Inflammatory macrophage (primary cell): ENCODE data around the gene GPR62.
"Not testable (repeated sequence)": the region's sequence is repeated elsewhere in the genome, so short reads cannot be mapped to it uniquely, and the experiment has no call there.

ENCODE experiments used
- DNase-seq, 2 donors: peaks; one replicate each; pipeline ENCODE4 v3.0.0-alpha.2; 2020 to 2022

Gene GPR62

DNA sequence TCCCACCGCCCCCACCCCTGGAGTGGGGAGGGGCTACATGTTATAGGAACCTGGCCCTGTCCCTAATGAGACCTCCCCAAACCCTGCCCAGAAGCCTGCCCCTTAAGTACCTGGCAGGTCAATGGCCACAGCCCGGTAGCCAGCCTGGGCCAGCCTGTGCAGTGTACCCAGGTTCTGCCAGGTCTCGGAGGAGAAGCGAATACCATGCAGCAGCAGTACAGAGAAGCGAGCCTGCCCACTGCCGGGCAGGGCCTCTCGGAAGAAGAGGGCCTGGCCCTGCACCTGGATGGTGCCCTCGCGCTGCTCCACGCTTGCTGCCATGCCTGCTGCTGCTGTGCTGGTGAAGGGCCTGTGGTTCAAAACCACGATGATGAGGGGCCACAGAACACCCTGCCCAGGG, 16.2 kb downstream of the GPR62 start:
- no peak for DNase-seq

DNA sequence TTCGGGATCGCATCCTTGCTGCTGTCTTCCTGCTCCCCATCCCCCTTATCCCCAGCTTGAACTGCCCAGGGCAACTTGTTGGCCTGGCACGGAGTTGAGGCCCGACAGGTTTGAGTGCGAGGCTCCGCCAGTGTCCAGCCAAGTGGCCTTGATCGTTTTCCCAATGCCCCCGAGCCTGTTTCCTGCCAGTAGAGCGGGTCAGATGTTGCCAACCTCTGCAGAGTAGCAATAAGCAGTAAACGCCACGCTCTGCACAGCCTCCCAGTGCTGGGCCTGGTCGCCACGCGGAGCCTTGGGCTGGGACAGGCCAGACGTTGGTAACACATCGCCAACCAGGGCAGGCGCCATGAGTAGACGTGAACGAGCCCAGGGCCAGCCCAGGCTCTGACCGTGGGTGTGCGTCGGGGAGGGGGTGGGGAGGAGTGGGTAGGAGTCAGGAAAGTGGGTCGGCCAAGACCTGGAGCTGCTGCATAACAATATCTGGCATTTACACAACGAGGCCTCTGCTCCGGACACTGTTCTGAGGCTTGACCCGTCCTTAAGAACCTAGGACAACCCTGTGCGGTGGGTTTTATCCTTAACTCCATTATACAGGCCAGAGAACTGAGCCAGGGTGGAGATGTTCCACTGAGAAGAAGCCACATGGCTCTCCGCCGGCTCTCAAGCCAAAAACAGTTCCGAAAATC, 19.2 kb downstream of the GPR62 start:
- DNase-seq = no peak

DNA sequence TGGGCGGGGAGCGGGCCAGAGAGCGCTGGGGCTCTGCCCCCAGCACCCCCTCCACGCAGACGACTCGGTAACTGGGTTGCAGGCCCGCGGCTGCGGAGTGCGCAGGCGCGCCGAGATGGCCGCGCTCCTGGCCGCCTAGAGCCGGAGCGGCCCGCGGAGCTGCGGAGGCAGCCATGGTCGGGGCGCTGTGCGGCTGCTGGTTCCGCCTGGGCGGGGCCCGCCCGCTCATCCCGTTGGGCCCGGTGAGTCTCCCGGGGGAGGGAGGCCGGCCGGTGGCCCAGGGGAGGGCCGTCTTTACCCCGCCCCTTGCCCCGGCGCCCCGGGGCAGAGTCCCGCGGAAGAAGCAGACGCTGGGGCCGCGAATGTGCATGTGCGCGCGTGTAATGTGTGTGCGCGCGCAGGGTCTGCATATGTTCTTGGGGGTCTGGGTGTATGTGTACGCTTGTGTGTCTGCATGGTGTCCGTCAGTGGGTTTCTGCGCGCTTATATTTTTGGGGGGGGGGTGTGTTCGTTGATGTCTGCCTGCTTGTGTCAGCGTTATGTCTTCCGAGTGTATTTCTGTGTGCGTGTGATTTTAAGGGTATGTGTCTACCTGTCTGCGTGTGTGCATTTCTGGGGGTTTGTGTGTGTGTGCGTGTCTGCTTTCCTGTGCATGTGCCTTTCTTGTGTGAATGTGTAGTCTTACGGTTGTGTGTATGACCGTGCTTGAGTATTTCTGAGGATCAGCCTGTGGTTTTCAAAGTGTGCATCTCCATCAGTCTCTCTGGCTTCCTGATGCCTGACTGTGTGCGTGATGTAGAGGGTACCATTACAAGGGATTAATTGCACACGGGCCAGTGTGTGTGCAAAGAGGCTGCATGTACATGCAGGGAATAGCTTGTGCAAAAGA, 20.0 kb downstream of the GPR62 start, which contains the start of gene ABHD14A:
TSS of gene ABHD14A (plus strand) at position 102 of the 889 bp plus-strand sequence. CDS start at position 174, 72 bp downstream.
- DNase-seq = peak; percentile 63 to 77

DNA sequence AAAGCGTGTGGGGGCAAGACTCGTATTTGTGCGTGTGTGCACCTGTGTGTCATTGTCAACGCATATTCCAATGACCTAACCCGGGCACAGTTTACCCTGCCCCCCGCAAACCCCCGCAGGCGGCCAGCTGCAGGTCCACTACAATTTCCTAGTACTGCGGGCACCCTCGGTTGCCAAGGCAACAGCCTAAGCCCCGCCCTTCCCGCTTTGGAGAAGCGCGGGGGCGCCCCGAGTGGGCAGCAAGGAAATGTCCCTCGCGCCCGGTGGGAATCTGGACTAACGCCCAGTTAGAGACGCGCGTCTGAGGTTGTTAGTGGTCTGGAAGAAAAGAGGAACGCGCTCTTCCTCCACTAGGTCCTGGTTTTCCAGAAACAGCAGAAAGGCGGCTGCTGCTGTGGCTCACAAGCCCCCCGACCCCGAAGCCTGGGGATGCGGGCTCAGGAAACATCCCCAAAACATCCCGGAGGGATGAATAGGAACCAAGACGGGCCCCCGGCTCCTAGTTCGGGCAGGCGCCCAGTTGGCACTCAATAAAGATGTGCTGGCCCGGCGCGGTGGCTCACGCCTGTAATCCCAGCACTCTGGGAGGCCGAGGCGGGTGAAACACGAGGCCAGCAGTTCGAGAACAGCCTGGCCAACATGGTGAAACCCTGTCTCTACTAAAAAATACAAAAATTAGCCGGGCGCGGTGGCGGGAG, 20.8 kb downstream of the GPR62 start:
- peak; percentile 75 to 90 for DNase-seq

DNA sequence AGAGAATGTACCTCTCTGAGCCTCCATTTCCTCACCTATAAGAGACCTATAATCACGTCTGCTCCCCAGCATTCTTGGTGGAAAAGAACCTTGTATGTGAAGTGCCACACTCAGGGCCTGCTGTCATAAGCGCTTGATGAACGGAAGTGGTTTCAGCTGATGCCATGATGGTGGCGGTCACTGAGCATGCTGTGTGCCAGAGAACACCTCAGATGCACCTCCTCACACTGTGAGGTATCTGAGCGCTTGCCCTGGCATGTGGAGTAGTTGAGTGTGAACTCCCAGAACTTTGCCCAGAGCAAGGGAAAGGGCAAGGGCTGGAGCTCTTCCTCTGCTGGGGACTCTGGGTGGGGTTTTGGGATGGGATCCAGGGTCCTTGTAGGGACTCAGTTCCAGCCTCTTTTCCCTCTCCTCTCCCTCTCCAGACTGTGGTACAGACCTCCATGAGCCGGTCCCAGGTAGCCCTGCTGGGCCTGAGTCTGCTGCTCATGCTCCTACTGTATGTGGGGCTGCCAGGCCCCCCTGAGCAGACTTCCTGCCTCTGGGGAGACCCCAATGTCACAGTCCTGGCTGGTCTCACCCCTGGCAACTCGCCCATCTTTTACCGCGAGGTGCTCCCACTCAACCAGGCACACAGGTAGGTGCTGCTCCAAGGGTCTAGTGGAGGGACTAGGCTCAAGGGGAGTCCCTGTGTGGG, 22.4 kb downstream of the GPR62 start:
- DNase-seq = no peak

DNA sequence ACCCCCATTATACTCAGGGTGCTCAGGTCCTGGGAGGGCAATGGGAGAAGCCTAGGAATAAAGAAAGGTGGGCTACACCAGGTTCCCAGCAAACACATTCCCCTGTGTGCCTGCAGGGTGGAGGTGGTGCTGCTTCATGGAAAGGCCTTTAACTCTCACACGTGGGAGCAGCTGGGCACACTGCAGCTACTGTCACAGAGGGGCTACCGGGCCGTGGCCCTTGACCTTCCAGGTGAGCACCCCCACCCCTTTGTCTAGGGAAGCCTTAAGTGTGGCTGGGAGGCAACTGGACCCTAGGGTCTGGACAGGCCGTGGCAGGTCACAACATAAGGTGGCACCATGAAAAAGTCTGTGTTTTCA, 22.9 kb downstream of the GPR62 start:
- DNase-seq = no peak

DNA sequence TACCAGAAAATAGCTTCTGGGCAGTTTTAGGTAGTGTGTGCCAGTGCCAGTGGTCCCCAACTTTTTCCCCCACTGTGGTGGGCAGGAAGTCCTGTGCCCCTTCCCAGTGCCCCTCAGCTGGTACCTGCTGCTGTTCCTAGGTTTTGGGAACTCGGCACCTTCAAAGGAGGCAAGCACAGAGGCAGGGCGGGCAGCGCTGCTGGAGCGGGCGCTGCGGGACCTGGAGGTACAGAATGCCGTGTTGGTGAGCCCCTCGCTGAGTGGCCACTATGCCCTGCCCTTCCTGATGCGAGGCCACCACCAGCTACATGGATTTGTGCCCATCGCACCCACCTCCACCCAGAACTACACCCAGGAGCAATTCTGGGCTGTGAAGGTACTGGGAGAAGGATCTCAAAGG, 25.1 kb downstream of the GPR62 start:
- DNase-seq = no peak

DNA sequence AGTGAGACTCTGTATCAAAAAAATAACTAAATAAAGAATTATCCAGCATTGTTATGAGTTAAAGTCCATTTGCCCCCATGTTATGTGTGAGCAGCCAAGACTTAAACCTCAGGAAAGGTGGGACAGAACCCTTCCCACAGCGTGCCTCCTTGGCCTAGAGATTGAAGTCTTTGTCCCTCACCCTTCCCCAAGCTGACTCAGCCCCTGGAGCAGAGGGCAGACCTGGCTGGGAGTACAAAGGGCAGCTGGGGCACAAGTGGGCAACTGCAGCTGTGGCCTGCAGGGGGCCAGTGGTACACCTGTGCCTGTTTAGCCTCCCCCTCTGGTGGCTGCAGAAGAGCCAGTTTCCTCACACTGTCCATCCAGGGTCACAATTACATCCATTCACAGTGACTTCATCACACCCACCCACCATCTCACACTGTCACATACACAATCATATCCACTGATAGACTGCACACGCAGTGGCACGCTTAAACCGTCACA, 27.2 kb downstream of the GPR62 start:
- no peak for DNase-seq

DNA sequence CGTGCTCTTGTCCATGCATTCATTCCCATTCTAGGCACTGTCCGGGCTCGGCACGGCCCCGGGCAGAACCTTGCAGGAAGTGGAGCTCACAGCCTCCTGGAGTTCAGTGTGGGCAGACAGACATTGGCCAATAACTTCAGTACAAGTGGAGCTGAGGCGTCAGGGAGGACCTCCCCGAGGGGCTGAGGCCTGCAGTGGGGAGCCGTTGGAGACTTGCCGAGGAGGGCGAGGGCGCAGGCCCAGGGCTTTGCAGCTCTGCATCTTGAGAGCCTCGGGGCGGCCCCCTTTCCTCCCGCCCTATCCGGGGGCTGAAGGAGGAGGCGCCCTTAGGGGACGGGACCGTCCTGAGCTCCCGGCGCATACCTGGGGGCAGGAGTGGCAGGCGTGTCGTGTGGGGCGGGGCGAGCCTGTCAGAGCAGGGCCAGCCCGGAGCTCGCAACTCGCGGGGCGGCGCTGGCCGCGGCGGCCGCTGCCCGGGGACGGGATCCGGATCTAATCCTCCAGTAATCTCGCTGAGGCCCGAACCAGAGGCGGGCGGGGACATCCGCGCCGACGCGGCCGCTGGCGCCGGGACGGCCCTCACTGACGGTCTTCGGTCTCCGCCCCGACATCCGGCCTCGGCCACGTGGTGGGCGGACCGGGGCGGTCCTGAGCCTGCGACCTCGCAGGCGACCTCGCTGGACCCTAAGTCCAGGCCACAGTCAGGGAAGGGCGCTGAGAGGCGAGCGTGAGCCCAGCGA, 27.8 kb downstream of the GPR62 start, which contains the start of gene ACY1:
TSS of gene ACY1 (plus strand) at position 698 of the 740 bp plus-strand sequence. CDS start 530 bp downstream, outside the sequence.
- peak; percentile 89 to 95 for DNase-seq

DNA sequence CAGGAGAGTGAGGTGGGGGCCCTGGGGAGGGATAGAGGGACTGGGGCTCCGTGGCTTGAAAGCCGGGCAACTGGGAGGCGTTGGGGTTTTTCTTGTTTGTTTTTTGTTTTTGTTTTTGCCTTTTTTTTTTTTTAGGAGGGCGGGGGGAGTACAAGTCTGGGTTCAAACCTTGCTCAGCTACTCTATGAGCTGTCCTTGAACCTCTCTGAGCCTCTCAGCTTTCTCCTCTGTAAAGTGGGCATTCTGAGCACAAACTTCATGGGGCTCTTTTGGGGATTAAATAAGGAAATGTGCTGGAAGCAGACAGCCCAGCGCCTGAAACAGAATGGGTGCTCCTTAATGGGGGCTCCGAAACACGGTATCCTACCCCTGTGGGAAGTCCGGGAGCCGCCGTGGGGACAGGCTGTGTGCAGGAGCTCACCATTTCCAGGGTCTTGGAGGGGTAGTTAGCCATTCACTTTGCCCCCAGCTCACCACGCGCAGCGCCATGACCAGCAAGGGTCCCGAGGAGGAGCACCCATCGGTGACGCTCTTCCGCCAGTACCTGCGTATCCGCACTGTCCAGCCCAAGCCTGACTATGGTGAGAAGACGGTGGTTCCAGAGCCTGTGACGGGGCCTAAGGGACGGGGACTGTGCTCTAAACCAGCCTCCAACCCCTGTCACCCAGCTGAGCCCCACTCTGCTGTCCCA, 28.5 kb downstream of the GPR62 start:
- DNase-seq = no peak

DNA sequence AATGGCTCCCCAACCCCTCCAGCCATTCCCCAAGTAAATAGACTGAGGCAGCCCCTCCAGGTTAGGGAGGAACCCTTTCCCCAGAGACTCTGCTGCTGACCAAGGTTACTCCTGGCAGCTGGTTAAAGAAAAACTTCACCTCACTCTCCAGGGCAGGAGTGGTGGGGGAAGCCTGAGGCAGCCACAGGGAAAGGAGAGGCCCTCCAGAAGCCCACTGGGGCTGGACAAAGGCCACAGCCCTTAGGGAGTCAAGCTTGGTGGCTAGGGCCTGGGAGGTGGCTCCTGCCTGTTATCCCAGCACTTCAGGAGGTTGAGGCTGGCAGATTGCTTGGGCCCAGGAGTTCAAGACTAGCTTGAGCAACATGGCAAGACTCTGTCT, 29.1 kb downstream of the GPR62 start:
- no peak for DNase-seq

DNA sequence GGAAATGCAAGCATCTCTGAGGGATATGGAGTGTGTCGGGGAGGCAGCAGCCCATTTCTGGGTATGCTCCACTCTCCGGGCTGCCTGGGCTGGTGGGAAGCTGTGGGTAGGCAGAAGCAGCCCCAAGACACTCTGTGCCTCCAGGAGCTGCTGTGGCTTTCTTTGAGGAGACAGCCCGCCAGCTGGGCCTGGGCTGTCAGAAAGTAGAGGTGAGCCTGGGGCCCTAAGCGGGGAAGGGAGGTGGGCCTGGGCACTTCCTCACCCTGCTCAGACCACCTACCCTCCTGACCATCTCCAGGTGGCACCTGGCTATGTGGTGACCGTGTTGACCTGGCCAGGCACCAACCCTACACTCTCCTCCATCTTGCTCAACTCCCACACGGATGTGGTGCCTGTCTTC, 29.9 kb downstream of the GPR62 start:
- no peak for DNase-seq

DNA sequence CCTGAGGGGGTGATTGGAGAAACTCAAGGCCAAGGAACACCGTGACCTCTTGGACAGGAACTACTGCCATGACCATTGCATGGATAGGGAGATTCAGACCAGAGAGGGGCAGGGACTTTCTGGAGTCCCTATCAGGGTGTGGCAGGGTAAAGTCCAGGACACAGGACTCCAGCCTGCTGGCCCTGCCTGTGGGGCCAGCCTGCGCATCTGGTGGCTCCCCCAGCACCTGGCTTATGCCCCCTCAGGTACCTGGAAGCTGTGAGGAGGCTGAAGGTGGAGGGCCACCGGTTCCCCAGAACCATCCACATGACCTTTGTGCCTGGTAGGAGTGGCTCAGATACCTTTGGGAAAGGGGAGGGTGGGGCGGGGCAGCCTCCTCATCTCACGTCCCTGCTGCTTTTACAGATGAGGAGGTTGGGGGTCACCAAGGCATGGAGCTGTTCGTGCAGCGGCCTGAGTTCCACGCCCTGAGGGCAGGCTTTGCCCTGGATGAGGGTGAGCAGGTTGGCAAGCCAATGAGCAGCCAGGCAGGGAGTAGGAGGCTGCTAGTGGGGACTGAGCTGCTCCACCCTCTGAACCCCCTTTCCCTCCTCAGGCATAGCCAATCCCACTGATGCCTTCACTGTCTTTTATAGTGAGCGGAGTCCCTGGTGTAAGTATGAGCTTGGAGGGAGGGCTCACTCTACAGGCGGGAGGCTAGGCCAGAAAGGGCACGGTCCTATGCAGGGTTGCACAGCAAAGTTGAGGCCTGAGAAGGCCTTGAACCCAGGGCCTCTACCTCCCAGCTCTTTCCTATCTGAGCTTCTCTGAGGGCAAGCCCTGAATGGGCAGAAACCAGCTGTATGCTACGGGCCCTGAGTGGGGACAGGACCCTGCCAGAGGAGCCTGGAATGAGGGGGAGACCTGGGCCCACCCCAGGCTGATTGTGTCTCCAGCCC, 31.1 kb downstream of the GPR62 start:
- no peak for DNase-seq

DNA sequence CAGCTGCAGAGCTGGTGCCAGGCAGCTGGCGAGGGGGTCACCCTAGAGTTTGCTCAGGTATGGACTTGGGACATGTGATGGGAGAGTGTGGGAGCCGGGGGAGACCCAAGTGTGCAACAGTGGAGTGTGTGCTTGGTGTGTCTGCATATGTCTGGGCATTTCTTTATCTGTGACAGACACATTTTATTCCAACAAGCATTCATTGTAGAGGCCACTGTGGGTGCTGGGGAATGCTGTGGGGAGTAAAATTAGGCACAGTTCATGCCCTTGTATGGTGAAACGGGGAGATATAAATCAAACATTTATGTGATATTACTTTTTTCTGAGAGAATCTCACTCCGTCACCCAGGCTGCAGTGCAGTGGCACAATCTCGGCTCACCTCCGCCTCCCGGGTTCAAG, 32.4 kb downstream of the GPR62 start:
- no peak for DNase-seq

DNA sequence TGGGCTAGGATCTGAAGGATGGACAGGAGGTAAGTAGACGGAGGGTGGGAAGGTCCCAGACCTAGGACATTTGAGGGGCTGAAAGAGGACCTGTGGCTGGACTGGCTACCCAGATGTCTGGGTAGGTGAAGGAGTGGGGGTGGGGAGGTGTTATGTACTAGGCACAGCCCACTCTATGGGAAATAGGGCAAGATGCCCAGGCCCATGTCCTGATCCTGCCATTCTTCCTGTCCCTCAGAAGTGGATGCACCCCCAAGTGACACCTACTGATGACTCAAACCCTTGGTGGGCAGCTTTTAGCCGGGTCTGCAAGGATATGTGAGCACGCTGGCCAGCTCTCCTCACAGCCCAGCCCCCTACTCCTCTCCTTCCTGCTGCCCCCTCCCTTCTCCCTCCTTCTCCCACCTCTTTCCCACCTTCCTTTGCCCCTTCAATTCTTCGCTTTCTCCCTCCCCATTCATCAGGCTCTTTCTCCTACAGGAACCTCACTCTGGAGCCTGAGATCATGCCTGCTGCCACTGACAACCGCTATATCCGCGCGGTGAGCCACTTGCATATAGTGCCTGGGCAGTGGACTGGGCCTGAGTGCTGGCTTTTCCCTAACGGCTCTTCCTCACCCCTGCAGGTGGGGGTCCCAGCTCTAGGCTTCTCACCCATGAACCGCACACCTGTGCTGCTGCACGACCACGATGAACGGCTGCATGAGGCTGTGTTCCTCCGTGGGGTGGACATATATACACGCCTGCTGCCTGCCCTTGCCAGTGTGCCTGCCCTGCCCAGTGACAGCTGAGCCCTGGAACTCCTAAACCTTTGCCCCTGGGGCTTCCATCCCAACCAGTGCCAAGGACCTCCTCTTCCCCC, 33.3 kb downstream of the GPR62 start:
- DNase-seq = no peak

DNA sequence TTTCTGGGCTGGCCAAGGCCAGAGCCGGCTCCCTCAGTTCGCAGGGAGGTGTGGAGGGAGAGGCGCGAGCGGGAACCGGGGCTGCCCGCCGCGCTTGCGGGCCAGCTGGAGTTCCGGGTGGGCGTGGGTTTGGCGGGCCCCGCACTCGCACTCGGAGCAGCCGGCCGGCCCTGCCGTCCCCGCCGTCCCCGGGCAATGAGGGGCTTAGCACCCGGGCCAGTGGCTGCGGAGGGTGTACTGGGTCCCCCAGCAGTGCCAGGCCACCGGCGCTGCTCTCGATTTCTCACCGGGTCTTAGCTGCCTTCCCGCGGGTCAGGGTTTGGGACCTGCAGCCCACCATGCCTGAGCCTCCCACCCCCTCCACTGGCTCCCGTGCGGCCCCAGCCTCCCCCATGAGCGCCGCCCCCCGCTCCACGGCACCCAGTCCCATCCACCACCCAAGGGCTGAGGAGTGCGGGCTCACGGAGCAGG, 35.4 kb downstream of the GPR62 start:
- not testable (repeated sequence) for DNase-seq

DNA sequence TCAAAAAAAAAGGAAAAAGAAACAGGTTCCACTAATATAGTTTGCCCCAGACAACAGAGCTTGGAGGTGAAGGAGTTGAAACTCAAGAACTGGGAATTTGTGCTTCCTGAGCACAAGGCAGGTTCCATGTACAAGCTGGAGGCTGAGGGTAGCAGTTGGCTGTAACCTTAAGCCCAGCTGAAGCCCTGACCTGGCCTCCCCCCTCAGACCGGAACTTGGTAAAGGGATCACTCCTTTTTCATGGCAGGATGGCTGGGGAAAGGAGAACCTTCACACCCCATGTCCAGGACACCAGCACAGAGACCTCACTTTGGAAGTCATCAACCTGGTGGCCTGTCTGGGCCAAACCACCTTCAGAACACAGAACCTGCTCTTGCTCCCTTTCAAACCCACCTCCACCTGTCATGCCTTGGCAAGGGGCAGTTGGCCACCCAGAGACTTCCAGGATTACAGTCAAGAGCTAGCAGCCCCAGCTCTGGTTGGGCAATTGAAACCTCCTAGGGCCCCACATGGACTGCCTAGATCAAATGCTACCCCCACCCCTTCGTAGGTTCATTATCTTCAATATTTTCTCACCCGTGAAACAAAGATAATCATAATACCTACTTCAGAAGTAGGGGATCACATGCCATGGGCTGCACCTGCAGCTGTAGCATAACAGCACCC, 37.0 kb downstream of the GPR62 start:
- no peak for DNase-seq

DNA sequence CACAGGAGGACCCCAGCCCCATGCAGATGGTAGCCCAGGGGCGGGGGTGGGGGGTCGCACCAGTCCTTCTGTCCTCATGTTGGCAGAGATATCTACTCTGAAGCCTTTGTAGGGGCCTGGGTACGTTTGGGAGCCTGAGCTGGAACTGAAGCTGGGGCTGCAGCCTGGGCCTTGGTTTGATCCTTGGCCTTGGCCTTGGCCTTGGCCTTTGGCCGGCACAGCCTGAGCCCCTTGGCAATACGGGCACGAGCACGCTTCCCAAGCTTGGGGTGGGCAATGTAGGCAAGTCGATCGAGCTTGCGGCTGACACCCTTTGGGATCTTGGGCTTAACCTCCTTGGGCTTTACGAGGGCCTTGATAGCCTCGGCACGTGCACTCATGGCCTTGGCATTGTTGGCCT, 38.5 kb downstream of the GPR62 start:
- not testable (repeated sequence) for DNase-seq
